Measurements from ENCODE around the gene PAFAH1B1. TPM values are rescaled to one million over a fixed set of nuclear protein-coding genes. Genes with fewer than 3 reads are reported as not detected.

PAFAH1B1 gene
- total RNA-seq, 2 experiments from 2014 or later = 148 to 152 TPM

GRCh38 chr17:2710071-2710802 lies 116.8 kb downstream of the PAFAH1B1 start:
- ChIA-PET POLR2A (interaction anchor here (0.9 to 1.1 kb wide), 2 partner anchors 104 to 198 kb away, joined by 3 to 4 read pairs; partner anchors contain the start of gene METTL16), CTCF (no interaction called here)

GRCh38 chr17:2710803-2711607 lies 117.6 kb downstream of the PAFAH1B1 start:
- ChIA-PET CTCF (no interaction called here), POLR2A (interaction anchor here (0.9 kb wide), 1 partner anchor 199 kb away, joined by 4 read pairs; the partner anchor contains the start of gene METTL16)

- ChIA-PET POLR2A (no interaction called here), CTCF (no interaction called here)
These were observed 118.3 kb downstream of the PAFAH1B1 start, which contains the start of gene CLUH for GRCh38 chr17:2711608-2712299. Gene CLUH, minus strand, starts transcription at chr17:2711764. Its CDS starts 103 bp downstream, at chr17:2711661.

GRCh38 chr17:2712300-2713043 lies 119.0 kb downstream of the PAFAH1B1 start:
- POLR2A ChIA-PET = interaction anchor here (0.7 kb wide), 2 partner anchors 93 to 195 kb away, joined by 4 to 5 read pairs; no protein-coding TSS in a partner anchor
- CTCF ChIA-PET = no interaction called here

- ChIA-PET POLR2A (no interaction called here), CTCF (no interaction called here)
These were observed 120.4 kb downstream of the PAFAH1B1 start for GRCh38 chr17:2713881-2714280.

GRCh38 chr17:2716649-2717048 lies 123.2 kb downstream of the PAFAH1B1 start:
- POLR2A ChIA-PET = no interaction called here
- CTCF ChIA-PET = interaction anchor here (0.6 kb wide), 1 partner anchor 55 kb away, joined by 4 read pairs; no protein-coding TSS in a partner anchor

GRCh38 chr17:2718150-2718938 lies 124.9 kb downstream of the PAFAH1B1 start:
- ChIA-PET POLR2A (no interaction called here), CTCF (no interaction called here)

GRCh38 chr17:2719861-2720260 lies 126.4 kb downstream of the PAFAH1B1 start:
- ChIA-PET POLR2A (no interaction called here), CTCF (no interaction called here)

- ChIA-PET POLR2A (no interaction called here), CTCF (no interaction called here)
These were observed 128.1 kb downstream of the PAFAH1B1 start for GRCh38 chr17:2721603-2722002.

- ChIA-PET POLR2A (no interaction called here), CTCF (no interaction called here)
These were observed 129.2 kb downstream of the PAFAH1B1 start for GRCh38 chr17:2722611-2723010.

- ChIA-PET CTCF (interaction anchor here (0.5 kb wide), 1 partner anchor 39 kb away, joined by 3 read pairs; no protein-coding TSS in a partner anchor), POLR2A (no interaction called here)
These were observed 130.1 kb downstream of the PAFAH1B1 start for GRCh38 chr17:2723505-2723996.

GRCh38 chr17:2723997-2724783 lies 130.7 kb downstream of the PAFAH1B1 start:
- ChIA-PET POLR2A (no interaction called here), CTCF (interaction anchor here (0.5 kb wide), 1 partner anchor 39 kb away, joined by 3 read pairs; no protein-coding TSS in a partner anchor)

GRCh38 chr17:2724784-2725164 lies 131.3 kb downstream of the PAFAH1B1 start:
- ChIA-PET CTCF (no interaction called here), POLR2A (no interaction called here)

- ChIA-PET CTCF (no interaction called here), POLR2A (no interaction called here)
These were observed 137.4 kb downstream of the PAFAH1B1 start for GRCh38 chr17:2730764-2731353.

GRCh38 chr17:2731807-2732206 lies 138.4 kb downstream of the PAFAH1B1 start:
- ChIA-PET POLR2A (no interaction called here), CTCF (interaction anchor here (0.6 kb wide), 1 partner anchor 283 kb away, joined by 3 read pairs; no protein-coding TSS in a partner anchor)

- ChIA-PET CTCF (no interaction called here), POLR2A (no interaction called here)
These were observed 141.5 kb downstream of the PAFAH1B1 start for GRCh38 chr17:2734939-2735338.
